ENCODE measurements around the gene PCDHB6. TPM values are rescaled to one million over a fixed set of nuclear protein-coding genes. Genes with fewer than 3 reads are reported as not detected.

Gene PCDHB6
- total and polyA plus RNA-seq, 2 of the 13 experiments (the other 11 are each of a cell fraction or from before 2014, with no cell fraction given) = 0.01 to 0.04 TPM

DNA sequence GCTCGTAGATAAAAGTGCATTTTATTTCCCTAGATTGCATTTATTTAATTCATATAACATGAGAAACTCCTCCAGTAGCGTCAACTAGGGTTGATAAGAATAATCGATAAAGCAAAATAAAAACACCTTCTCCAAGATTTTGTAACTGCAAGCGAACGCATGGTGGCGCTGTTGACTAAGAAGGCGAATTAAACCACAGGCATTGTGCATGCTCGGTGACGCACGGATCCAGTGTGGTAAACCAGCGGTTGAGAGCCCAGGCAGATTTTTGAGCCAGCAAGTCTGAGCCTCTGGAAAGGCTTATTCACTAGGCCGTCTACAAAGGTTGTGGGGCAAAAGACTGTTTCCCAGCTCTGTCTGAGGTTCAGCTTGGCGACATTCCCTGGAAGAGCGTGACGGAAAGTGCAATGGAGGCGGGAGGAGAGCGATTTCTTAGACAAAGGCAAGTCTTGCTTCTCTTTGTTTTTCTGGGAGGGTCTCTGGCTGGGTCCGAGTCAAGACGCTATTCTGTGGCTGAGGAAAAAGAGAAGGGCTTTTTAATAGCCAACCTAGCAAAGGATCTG lies 49.5 kb upstream of the PCDHB6 start, which contains the start of gene PCDHB3:
Gene PCDHB3 (plus strand): TSS at position 231 of the 563 bp plus-strand sequence. CDS start 177 bp downstream, at position 408.
- Histone ChIP-seq H3K4me2 (ENCODE audit: low read depth, low read length) (no peak within 1 kb of the TSS), H3K9ac (ENCODE audit: insufficient read depth, low read depth, low read length) (no peak within 1 kb of the TSS), H3K27ac (ENCODE audit: extremely low read length, insufficient read depth, low read length) (no peak within 1 kb of the TSS), H3K4me1 (ENCODE audit: insufficient read depth, low read length) (no peaks in the 10 kb centered on the region; the same call in 1 of the 2 replicates), H4K20me1 (ENCODE audit: insufficient read depth, low read length) (no peaks in the 10 kb centered on the region), H3K79me2 (ENCODE audit: insufficient read depth, low read length) (no peaks in the 10 kb centered on the region), H2AFZ (ENCODE audit: low read length) (no peak within 1 kb of the TSS), H3K4me3 (replicated peaks in 1 of 3; ENCODE audit: insufficient read depth in 1 of 3, low read depth in 2 of 3, low read length in 3 of 3) (no peak within 1 kb of the TSS), H3K27me3 (ENCODE audit: control insufficient read depth in 1 of 2, insufficient read depth in 2 of 2, low read length in 2 of 2) (no peaks in the 10 kb centered on the region), H3K36me3 (replicated peaks in 1 of 2; ENCODE audit: control insufficient read depth in 1 of 2, insufficient read depth in 2 of 2, low read length in 2 of 2) (no peaks in the 10 kb centered on the region), H3K9me3 (ENCODE audit: low read length) (no peaks in the 10 kb centered on the region)
- POLR2A ChIA-PET = no interaction called here
- FAIRE-seq (no peak), DNase-seq (ENCODE audit: low spot score) (peak; percentile 21), ATAC-seq (no peak)
- TF ChIP-seq, protein P1, sequence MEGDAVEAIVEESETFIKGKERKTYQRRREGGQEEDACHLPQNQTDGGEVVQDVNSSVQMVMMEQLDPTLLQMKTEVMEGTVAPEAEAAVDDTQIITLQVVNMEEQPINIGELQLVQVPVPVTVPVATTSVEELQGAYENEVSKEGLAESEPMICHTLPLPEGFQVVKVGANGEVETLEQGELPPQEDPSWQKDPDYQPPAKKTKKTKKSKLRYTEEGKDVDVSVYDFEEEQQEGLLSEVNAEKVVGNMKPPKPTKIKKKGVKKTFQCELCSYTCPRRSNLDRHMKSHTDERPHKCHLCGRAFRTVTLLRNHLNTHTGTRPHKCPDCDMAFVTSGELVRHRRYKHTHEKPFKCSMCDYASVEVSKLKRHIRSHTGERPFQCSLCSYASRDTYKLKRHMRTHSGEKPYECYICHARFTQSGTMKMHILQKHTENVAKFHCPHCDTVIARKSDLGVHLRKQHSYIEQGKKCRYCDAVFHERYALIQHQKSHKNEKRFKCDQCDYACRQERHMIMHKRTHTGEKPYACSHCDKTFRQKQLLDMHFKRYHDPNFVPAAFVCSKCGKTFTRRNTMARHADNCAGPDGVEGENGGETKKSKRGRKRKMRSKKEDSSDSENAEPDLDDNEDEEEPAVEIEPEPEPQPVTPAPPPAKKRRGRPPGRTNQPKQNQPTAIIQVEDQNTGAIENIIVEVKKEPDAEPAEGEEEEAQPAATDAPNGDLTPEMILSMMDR (CRISPR knock-in tag; IDR thresholded peaks at IDR 0.05) = peak; percentile 38
- TF ChIP-seq MAZ (IDR thresholded peaks at IDR 0.05; ENCODE audit: borderline replicate concordance, low read depth, low read length) (no peak), MAZ (CRISPR knock-in tag; IDR thresholded peaks at IDR 0.05; ENCODE audit: low read depth) (no peak), ZNF263 (CRISPR knock-in tag; IDR thresholded peaks at IDR 0.05) (no peak)
- in situ Hi-C loops (cut with HindIII; ENCODE audit: extremely low pct_ligation_motif_present, low pct_unique_long_range_greater_than_20kb) = no loop called here
- BruUV-seq (replicated peaks) = no TSS peak
- intact Hi-C loops (cut with micrococcal nuclease; ENCODE audit: unreplicated experiment) = no loop called here
- CTCF ChIA-PET (ENCODE audit: low intra/inter-chr PET ratio, low total read pairs) = no interaction called here
- WGBS (ENCODE audit: low lambda C conversion rate) = 79% methylated on average over 19 of the region's 19 CpGs

DNA sequence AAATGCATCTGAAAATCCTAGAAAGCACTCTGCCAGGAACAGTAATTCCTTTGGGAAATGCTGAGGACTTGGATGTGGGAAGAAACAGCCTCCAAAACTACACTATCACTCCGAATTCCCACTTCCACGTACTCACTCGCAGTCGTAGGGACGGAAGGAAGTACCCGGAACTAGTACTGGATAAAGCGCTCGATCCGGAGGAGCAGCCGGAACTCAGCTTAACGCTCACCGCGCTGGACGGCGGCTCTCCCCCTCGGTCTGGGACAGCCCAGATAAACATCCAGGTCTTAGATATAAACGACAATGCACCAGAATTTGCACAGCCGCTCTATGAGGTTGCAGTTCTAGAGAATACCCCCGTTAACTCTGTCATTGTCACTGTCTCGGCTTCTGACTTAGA lies 48.8 kb upstream of the PCDHB6 start:
- 88% methylated on average over 19 of the region's 20 CpGs for WGBS (ENCODE audit: low lambda C conversion rate)
- H3K79me2 ChIP-seq (ENCODE audit: insufficient read depth, low read length) = no peaks in the 10 kb centered on the region
- H4K20me1 ChIP-seq (ENCODE audit: insufficient read depth, low read length) = no peaks in the 10 kb centered on the region
- H3K27me3 ChIP-seq (ENCODE audit: control insufficient read depth in 1 of 2, insufficient read depth in 2 of 2, low read length in 2 of 2) = no peaks in the 10 kb centered on the region
- no peak overlapping the region for H3K27ac ChIP-seq (ENCODE audit: extremely low read length, insufficient read depth, low read length)
- H2AFZ ChIP-seq (ENCODE audit: low read length) = no peak overlapping the region
- no peaks in the 10 kb centered on the region for H3K36me3 ChIP-seq (replicated peaks in 1 of 2; ENCODE audit: control insufficient read depth in 1 of 2, insufficient read depth in 2 of 2, low read length in 2 of 2)
- in situ Hi-C loops (cut with HindIII; ENCODE audit: extremely low pct_ligation_motif_present, low pct_unique_long_range_greater_than_20kb) = no loop called here
- ATAC-seq = no peak
- no peak overlapping the region for H3K4me2 ChIP-seq (ENCODE audit: low read depth, low read length)
- DNase-seq (ENCODE audit: low spot score) = no peak
- no peak overlapping the region for H3K4me3 ChIP-seq (replicated peaks in 1 of 3; ENCODE audit: insufficient read depth in 1 of 3, low read depth in 2 of 3, low read length in 3 of 3)
- BruUV-seq (replicated peaks) = no TSS peak
- no peak for FAIRE-seq
- no peaks in the 10 kb centered on the region for H3K9me3 ChIP-seq (ENCODE audit: low read length)
- intact Hi-C loops (cut with micrococcal nuclease; ENCODE audit: unreplicated experiment) = no loop called here
- no peak overlapping the region for H3K9ac ChIP-seq (ENCODE audit: insufficient read depth, low read depth, low read length)
- CTCF ChIA-PET (ENCODE audit: low intra/inter-chr PET ratio, low total read pairs) = no interaction called here
- no peaks in the 10 kb centered on the region; the same call in 1 of the 2 replicates for H3K4me1 ChIP-seq (ENCODE audit: insufficient read depth, low read length)
- POLR2A ChIA-PET = no interaction called here
- TF ChIP-seq, protein P2, sequence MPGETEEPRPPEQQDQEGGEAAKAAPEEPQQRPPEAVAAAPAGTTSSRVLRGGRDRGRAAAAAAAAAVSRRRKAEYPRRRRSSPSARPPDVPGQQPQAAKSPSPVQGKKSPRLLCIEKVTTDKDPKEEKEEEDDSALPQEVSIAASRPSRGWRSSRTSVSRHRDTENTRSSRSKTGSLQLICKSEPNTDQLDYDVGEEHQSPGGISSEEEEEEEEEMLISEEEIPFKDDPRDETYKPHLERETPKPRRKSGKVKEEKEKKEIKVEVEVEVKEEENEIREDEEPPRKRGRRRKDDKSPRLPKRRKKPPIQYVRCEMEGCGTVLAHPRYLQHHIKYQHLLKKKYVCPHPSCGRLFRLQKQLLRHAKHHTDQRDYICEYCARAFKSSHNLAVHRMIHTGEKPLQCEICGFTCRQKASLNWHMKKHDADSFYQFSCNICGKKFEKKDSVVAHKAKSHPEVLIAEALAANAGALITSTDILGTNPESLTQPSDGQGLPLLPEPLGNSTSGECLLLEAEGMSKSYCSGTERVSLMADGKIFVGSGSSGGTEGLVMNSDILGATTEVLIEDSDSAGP (CRISPR knock-in tag; IDR thresholded peaks at IDR 0.05; ENCODE audit: borderline replicate concordance) = no peak
- no peak for TF ChIP-seq ARID3A (IDR thresholded peaks at IDR 0.05; ENCODE audit: low read depth, low read length)
- TF ChIP-seq ETS1 (CRISPR knock-in tag; IDR thresholded peaks at IDR 0.05) = no peak
- TF ChIP-seq FOXO1 (CRISPR knock-in tag; IDR thresholded peaks at IDR 0.05) = no peak
- TF ChIP-seq, protein P3, sequence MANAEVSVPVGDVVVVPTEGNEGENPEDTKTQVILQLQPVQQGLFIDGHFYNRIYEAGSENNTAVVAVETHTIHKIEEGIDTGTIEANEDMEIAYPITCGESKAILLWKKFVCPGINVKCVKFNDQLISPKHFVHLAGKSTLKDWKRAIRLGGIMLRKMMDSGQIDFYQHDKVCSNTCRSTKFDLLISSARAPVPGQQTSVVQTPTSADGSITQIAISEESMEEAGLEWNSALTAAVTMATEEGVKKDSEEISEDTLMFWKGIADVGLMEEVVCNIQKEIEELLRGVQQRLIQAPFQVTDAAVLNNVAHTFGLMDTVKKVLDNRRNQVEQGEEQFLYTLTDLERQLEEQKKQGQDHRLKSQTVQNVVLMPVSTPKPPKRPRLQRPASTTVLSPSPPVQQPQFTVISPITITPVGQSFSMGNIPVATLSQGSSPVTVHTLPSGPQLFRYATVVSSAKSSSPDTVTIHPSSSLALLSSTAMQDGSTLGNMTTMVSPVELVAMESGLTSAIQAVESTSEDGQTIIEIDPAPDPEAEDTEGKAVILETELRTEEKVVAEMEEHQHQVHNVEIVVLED (CRISPR knock-in tag; IDR thresholded peaks at IDR 0.05; ENCODE audit: borderline replicate concordance) = no peak
